ENCODE data around the gene NEB.
A peak's percentile ranks its signal among the peaks of the same experiment; 100 is the strongest.
"Not testable (repeated sequence)": the region's sequence is repeated elsewhere in the genome, so short reads cannot be mapped to it uniquely, and the experiment has no call there.

NEB gene

GRCh38 chr2:151559431-151559830, 174.8 kb downstream of the NEB start:
- not testable (repeated sequence) for H3K4me3 Mint-ChIP-seq; H3K27ac Mint-ChIP-seq; H3K4me1 Mint-ChIP-seq (ENCODE audit: low read depth in 2 of 2); H3K27me3 Mint-ChIP-seq; DNase-seq; H3K36me3 Mint-ChIP-seq (ENCODE audit: insufficient read depth); ATAC-seq (replicated peaks); H3K9me3 Mint-ChIP-seq

GRCh38 chr2:151557883-151558282, 176.4 kb downstream of the NEB start:
- H3K27ac Mint-ChIP-seq; H3K36me3 Mint-ChIP-seq (ENCODE audit: insufficient read depth); H3K4me1 Mint-ChIP-seq (ENCODE audit: low read depth in 2 of 2); ATAC-seq (replicated peaks); DNase-seq; H3K4me3 Mint-ChIP-seq; H3K27me3 Mint-ChIP-seq; H3K9me3 Mint-ChIP-seq: not testable (repeated sequence)

GRCh38 chr2:151556121-151556520, 178.2 kb downstream of the NEB start:
- H3K36me3 Mint-ChIP-seq (ENCODE audit: insufficient read depth): no peaks in the 10 kb centered on the region
- no peak overlapping the region for H3K27ac Mint-ChIP-seq
- DNase-seq: no peak
- H3K9me3 Mint-ChIP-seq: peaks cover 0 to 2% of the 10 kb centered on the region in 2 donors
- H3K4me3 Mint-ChIP-seq: no peak overlapping the region
- no peaks in the 10 kb centered on the region for H3K4me1 Mint-ChIP-seq (ENCODE audit: low read depth in 2 of 2)
- no peak for ATAC-seq (replicated peaks)
- peaks cover 0 to 4% of the 10 kb centered on the region in 2 donors for H3K27me3 Mint-ChIP-seq

GRCh38 chr2:151552287-151552686, 182.0 kb downstream of the NEB start:
- Mint-ChIP-seq H3K9me3 (no peaks in the 10 kb centered on the region), H3K4me1 (ENCODE audit: low read depth in 2 of 2) (no peaks in the 10 kb centered on the region), H3K27me3 (peaks cover 0 to 4% of the 10 kb centered on the region in 2 donors), H3K27ac (no peak overlapping the region), H3K36me3 (ENCODE audit: insufficient read depth) (no peaks in the 10 kb centered on the region), H3K4me3 (no peak overlapping the region)
- no peak for DNase-seq
- ATAC-seq (replicated peaks): no peak

GRCh38 chr2:151551556-151551955, 182.7 kb downstream of the NEB start:
- ATAC-seq (replicated peaks) (no peak), DNase-seq (no peak)
- Mint-ChIP-seq H3K4me3 (no peak overlapping the region), H3K27me3 (peaks cover 0 to 2% of the 10 kb centered on the region in 2 donors), H3K36me3 (ENCODE audit: insufficient read depth) (no peaks in the 10 kb centered on the region), H3K4me1 (ENCODE audit: low read depth in 2 of 2) (no peaks in the 10 kb centered on the region), H3K9me3 (no peaks in the 10 kb centered on the region), H3K27ac (no peak overlapping the region)

- H3K4me3 Mint-ChIP-seq: no peak overlapping the region
- no peak for DNase-seq
- no peak overlapping the region for H3K27ac Mint-ChIP-seq
- no peaks in the 10 kb centered on the region for H3K36me3 Mint-ChIP-seq (ENCODE audit: insufficient read depth)
- no peaks in the 10 kb centered on the region for H3K9me3 Mint-ChIP-seq
- no peaks in the 10 kb centered on the region for H3K4me1 Mint-ChIP-seq (ENCODE audit: low read depth in 2 of 2)
- no peaks in the 10 kb centered on the region for H3K27me3 Mint-ChIP-seq
- ATAC-seq (replicated peaks): no peak
These were observed 185.1 kb downstream of the NEB start for GRCh38 chr2:151549191-151549590.

- Mint-ChIP-seq H3K27me3 (no peaks in the 10 kb centered on the region), H3K27ac (no peak overlapping the region), H3K36me3 (ENCODE audit: insufficient read depth) (no peaks in the 10 kb centered on the region)
These were observed 189.8 kb downstream of the NEB start for GRCh38 chr2:151544449-151544848.

GRCh38 chr2:151543876-151544275, 190.4 kb downstream of the NEB start:
- no peak overlapping the region for H3K27ac Mint-ChIP-seq
- H3K27me3 Mint-ChIP-seq: no peaks in the 10 kb centered on the region
- H3K36me3 Mint-ChIP-seq (ENCODE audit: insufficient read depth): no peaks in the 10 kb centered on the region
- ATAC-seq (replicated peaks) (no peak), DNase-seq (no peak)
- no peaks in the 10 kb centered on the region for H3K9me3 Mint-ChIP-seq
- no peaks in the 10 kb centered on the region for H3K4me1 Mint-ChIP-seq (ENCODE audit: low read depth in 2 of 2)
- no peak overlapping the region for H3K4me3 Mint-ChIP-seq

More at GRCh38 chr2:151544449-151544848, 189.8 kb downstream of the NEB start:
- ATAC-seq (replicated peaks) (no peak), DNase-seq (no peak)
- Mint-ChIP-seq H3K4me1 (ENCODE audit: low read depth in 2 of 2) (no peaks in the 10 kb centered on the region), H3K9me3 (no peaks in the 10 kb centered on the region), H3K4me3 (no peak overlapping the region)

GRCh38 chr2:151534001-151534400, 200.3 kb downstream of the NEB start:
- ATAC-seq (replicated peaks) (no peak), DNase-seq (no peak)
- Mint-ChIP-seq H3K4me1 (ENCODE audit: low read depth in 2 of 2) (no peaks in the 10 kb centered on the region), H3K36me3 (ENCODE audit: insufficient read depth) (peaks cover 3% of the 10 kb centered on the region), H3K4me3 (no peak overlapping the region), H3K9me3 (no peaks in the 10 kb centered on the region), H3K27me3 (no peaks in the 10 kb centered on the region), H3K27ac (no peak overlapping the region)

- Mint-ChIP-seq H3K36me3 (ENCODE audit: insufficient read depth) (peaks cover 3% of the 10 kb centered on the region), H3K4me1 (ENCODE audit: low read depth in 2 of 2) (no peaks in the 10 kb centered on the region), H3K4me3 (no peak overlapping the region), H3K27ac (no peak overlapping the region), H3K9me3 (no peaks in the 10 kb centered on the region), H3K27me3 (no peaks in the 10 kb centered on the region)
- DNase-seq: no peak
- ATAC-seq (replicated peaks): no peak
These were observed 201.1 kb downstream of the NEB start for GRCh38 chr2:151533127-151533526.

- Mint-ChIP-seq H3K4me1 (ENCODE audit: low read depth in 2 of 2) (no peaks in the 10 kb centered on the region), H3K4me3 (no peak overlapping the region), H3K36me3 (ENCODE audit: insufficient read depth) (peaks cover 3% of the 10 kb centered on the region), H3K27ac (no peak overlapping the region), H3K27me3 (no peaks in the 10 kb centered on the region), H3K9me3 (no peaks in the 10 kb centered on the region)
- DNase-seq (no peak), ATAC-seq (replicated peaks) (no peak)
These were observed 207.6 kb downstream of the NEB start for GRCh38 chr2:151526572-151527090.

GRCh38 chr2:151525821-151526373, 208.4 kb downstream of the NEB start:
- Mint-ChIP-seq H3K4me3 (no peak overlapping the region), H3K4me1 (ENCODE audit: low read depth in 2 of 2) (no peaks in the 10 kb centered on the region), H3K9me3 (no peaks in the 10 kb centered on the region), H3K36me3 (ENCODE audit: insufficient read depth) (peaks cover 1% of the 10 kb centered on the region), H3K27me3 (no peaks in the 10 kb centered on the region), H3K27ac (no peak overlapping the region)
- no peak for DNase-seq
- ATAC-seq (replicated peaks): peak; percentile 16

- Mint-ChIP-seq H3K4me1 (ENCODE audit: low read depth in 2 of 2) (no peaks in the 10 kb centered on the region), H3K36me3 (ENCODE audit: insufficient read depth) (no peaks in the 10 kb centered on the region), H3K27ac (no peak overlapping the region)
These were observed 210.4 kb downstream of the NEB start for GRCh38 chr2:151523850-151524249.

GRCh38 chr2:151522556-151522955, 211.7 kb downstream of the NEB start:
- Mint-ChIP-seq H3K27ac (no peak overlapping the region), H3K4me1 (ENCODE audit: low read depth in 2 of 2) (no peaks in the 10 kb centered on the region), H3K27me3 (no peaks in the 10 kb centered on the region), H3K9me3 (no peaks in the 10 kb centered on the region), H3K36me3 (ENCODE audit: insufficient read depth) (no peaks in the 10 kb centered on the region), H3K4me3 (no peak overlapping the region)
- DNase-seq (no peak), ATAC-seq (replicated peaks) (no peak)

More at GRCh38 chr2:151523850-151524249, 210.4 kb downstream of the NEB start:
- DNase-seq (no peak), ATAC-seq (replicated peaks) (no peak)
- no peaks in the 10 kb centered on the region for H3K27me3 Mint-ChIP-seq
- H3K9me3 Mint-ChIP-seq: no peaks in the 10 kb centered on the region
- H3K4me3 Mint-ChIP-seq: no peak overlapping the region

Data from effector memory CD8-positive, alpha-beta T cell (primary cell).